Keratinocyte (primary cell): ENCODE results near the gene SBNO2.

Experiments used
- CTCF ChIP-seq, 3 experiments: IDR thresholded peaks in 1 of 3; conservative IDR thresholded peaks in 1 of 3; optimal IDR thresholded peaks in 1 of 3; 2 replicates in 2 of 3; 3 replicates in 1 of 3; pipeline versions ENCODE3 to v1.5.1; 2011; ENCODE audit warnings: low read length in 3 of 3, mild to moderate bottlenecking in 3 of 3, moderate library complexity in 2 of 3, control low read depth in 1 of 3, inconsistent platforms in 1 of 3; ENCODE audit not compliant: insufficient read depth in 2 of 3; ENCODE audit errors: extremely low read depth in 1 of 3
- EZH2 ChIP-seq: IDR thresholded peaks from one replicate; pipeline ENCODE4 v1.6.1; 2012; ENCODE audit warnings: inconsistent platforms, mild to moderate bottlenecking, low read length, moderate library complexity

DNA sequence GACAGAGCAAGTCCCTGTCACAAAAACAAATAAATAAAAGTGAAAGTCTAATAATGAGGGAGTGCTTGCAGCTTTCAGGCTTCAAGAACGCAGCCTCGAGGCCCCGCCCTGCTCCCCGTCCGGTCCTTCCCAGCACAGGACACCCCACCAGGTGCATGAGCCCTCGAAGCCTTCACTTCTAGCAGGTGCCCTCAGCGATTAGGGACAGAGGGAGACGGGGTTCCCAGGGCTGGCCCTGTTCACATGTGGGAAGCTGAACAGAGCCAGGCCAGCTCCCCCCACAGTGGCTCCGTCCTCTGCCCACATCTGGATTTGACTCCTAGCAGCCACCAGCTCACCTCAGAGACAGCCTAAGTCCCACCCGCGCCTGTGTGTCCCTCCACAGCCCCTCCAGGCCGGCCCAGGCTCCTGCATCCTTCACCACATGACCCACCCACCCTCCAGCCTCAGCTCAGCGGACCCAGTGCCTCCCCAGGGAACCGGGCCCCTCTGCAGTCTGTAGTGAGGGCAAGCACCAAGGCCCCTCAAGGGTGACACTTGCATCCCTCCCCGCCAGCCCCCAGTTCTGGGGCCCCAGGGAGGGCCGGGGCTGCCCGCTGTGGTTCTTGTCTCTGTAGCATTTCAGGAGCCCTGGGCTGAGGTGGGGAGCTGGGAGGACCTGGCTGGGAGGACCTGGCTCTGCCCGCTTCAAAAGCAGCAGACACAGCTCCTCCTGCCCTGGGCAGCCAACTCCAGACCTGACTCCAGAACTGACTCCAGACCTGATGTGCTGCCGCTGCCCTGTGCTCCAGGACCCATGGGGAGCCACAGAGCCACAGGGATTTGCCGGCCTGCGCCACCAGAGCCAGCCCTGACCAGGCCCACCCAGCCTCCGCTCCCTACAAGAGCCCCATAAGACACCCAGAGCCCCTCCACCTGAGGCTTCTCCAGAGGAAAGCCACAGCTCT, 43.0 kb downstream of the SBNO2 start:
- TF ChIP-seq CTCF (optimal IDR thresholded peaks at IDR 0.05 in 1 of 3, IDR thresholded peaks at IDR 0.05 in 1 of 3, conservative IDR thresholded peaks at IDR 0.05 in 1 of 3; ENCODE audit: extremely low read depth in 1 of 3, insufficient read depth in 2 of 3, low read length in 3 of 3) (no peak), EZH2 (no peak)
